ENCODE data around the gene ARHGAP15. TPM values are rescaled to one million over a fixed set of nuclear protein-coding genes. Genes with fewer than 3 reads are reported as not detected.

ARHGAP15 gene
- total RNA-seq, 1 donor from 2014 or later: not detected

GRCh38 chr2:143436951-143437350, 307.7 kb downstream of the ARHGAP15 start:
- no peak overlapping the region for H2AFZ ChIP-seq (ENCODE audit: low read depth, low read length)
- no peaks in the 10 kb centered on the region for H3K36me3 Mint-ChIP-seq (ENCODE audit: low read depth, unreplicated experiment)
- no peaks in the 10 kb centered on the region for H3K9me3 Mint-ChIP-seq (ENCODE audit: unreplicated experiment)
- TF ChIP-seq CTCF (IDR thresholded peaks at IDR 0.05; ENCODE audit: insufficient read depth, low read depth, low read length): no peak
- TF ChIP-seq EZH2 (IDR thresholded peaks at IDR 0.05; ENCODE audit: insufficient read depth, low read length): no peak
- no peaks in the 10 kb centered on the region for H3K4me1 ChIP-seq (ENCODE audit: insufficient read depth, low read length)
- H3K4me3 ChIP-seq (ENCODE audit: insufficient read depth, low read depth, low read length): no peak overlapping the region
- no peaks in the 10 kb centered on the region for H4K20me1 ChIP-seq (ENCODE audit: insufficient read depth, low read length)
- no peaks in the 10 kb centered on the region for H3K9me3 ChIP-seq (ENCODE audit: insufficient read depth, low read depth, low read length)
- H3K27ac Mint-ChIP-seq (ENCODE audit: unreplicated experiment): no peak overlapping the region
- DNase-seq (ENCODE audit: low read depth) (no peak), FAIRE-seq (no peak)
- no peaks in the 10 kb centered on the region for H3K27me3 Mint-ChIP-seq (ENCODE audit: low read depth, unreplicated experiment)
- H3K27me3 ChIP-seq (ENCODE audit: insufficient read depth, low read length): no peaks in the 10 kb centered on the region
- no peak overlapping the region for H3K27ac ChIP-seq (ENCODE audit: low read depth, low read length)
- H3K9ac ChIP-seq (ENCODE audit: low read length): no peak overlapping the region
- H3K4me3 Mint-ChIP-seq (ENCODE audit: unreplicated experiment): no peak overlapping the region
- H3K79me2 ChIP-seq (ENCODE audit: insufficient read depth, low read length): no peaks in the 10 kb centered on the region
- H3K36me3 ChIP-seq (ENCODE audit: insufficient read depth, low read length): no peaks in the 10 kb centered on the region
- no peak overlapping the region for H3K4me2 ChIP-seq (ENCODE audit: low read length)
- no peaks in the 10 kb centered on the region for H3K4me1 Mint-ChIP-seq (ENCODE audit: low read depth, unreplicated experiment)

GRCh38 chr2:143440411-143441012, 311.3 kb downstream of the ARHGAP15 start:
- no peaks in the 10 kb centered on the region for H4K20me1 ChIP-seq (ENCODE audit: insufficient read depth, low read length)
- H3K27me3 Mint-ChIP-seq (ENCODE audit: low read depth, unreplicated experiment): no peaks in the 10 kb centered on the region
- H3K27ac Mint-ChIP-seq (ENCODE audit: unreplicated experiment): no peak overlapping the region
- H3K9me3 Mint-ChIP-seq (ENCODE audit: unreplicated experiment): no peaks in the 10 kb centered on the region
- H3K27ac ChIP-seq (ENCODE audit: low read depth, low read length): no peak overlapping the region
- FAIRE-seq: no peak
- no peaks in the 10 kb centered on the region for H3K4me1 ChIP-seq (ENCODE audit: insufficient read depth, low read length)
- no peak overlapping the region for H3K4me3 Mint-ChIP-seq (ENCODE audit: unreplicated experiment)
- no peak overlapping the region for H3K9ac ChIP-seq (ENCODE audit: low read length)
- H3K79me2 ChIP-seq (ENCODE audit: insufficient read depth, low read length): no peaks in the 10 kb centered on the region
- DNase-seq (ENCODE audit: low read depth): no peak
- TF ChIP-seq CTCF (IDR thresholded peaks at IDR 0.05; ENCODE audit: insufficient read depth, low read depth, low read length): no peak
- TF ChIP-seq EZH2 (IDR thresholded peaks at IDR 0.05; ENCODE audit: insufficient read depth, low read length): no peak
- no peaks in the 10 kb centered on the region for H3K9me3 ChIP-seq (ENCODE audit: insufficient read depth, low read depth, low read length)
- no peak overlapping the region for H3K4me2 ChIP-seq (ENCODE audit: low read length)
- no peaks in the 10 kb centered on the region for H3K27me3 ChIP-seq (ENCODE audit: insufficient read depth, low read length)
- H3K36me3 Mint-ChIP-seq (ENCODE audit: low read depth, unreplicated experiment): no peaks in the 10 kb centered on the region
- H3K4me1 Mint-ChIP-seq (ENCODE audit: low read depth, unreplicated experiment): no peaks in the 10 kb centered on the region
- H2AFZ ChIP-seq (ENCODE audit: low read depth, low read length): no peak overlapping the region
- no peaks in the 10 kb centered on the region for H3K36me3 ChIP-seq (ENCODE audit: insufficient read depth, low read length)
- no peak overlapping the region for H3K4me3 ChIP-seq (ENCODE audit: insufficient read depth, low read depth, low read length)

- Mint-ChIP-seq H3K4me3 (ENCODE audit: unreplicated experiment) (no peak overlapping the region), H3K27ac (ENCODE audit: unreplicated experiment) (no peak overlapping the region), H3K9me3 (ENCODE audit: unreplicated experiment) (no peaks in the 10 kb centered on the region), H3K4me1 (ENCODE audit: low read depth, unreplicated experiment) (no peaks in the 10 kb centered on the region), H3K27me3 (ENCODE audit: low read depth, unreplicated experiment) (no peaks in the 10 kb centered on the region), H3K36me3 (ENCODE audit: low read depth, unreplicated experiment) (no peaks in the 10 kb centered on the region)
- Histone ChIP-seq H3K36me3 (ENCODE audit: insufficient read depth, low read length) (no peaks in the 10 kb centered on the region), H3K27me3 (ENCODE audit: insufficient read depth, low read length) (no peaks in the 10 kb centered on the region), H2AFZ (ENCODE audit: low read depth, low read length) (no peak overlapping the region), H4K20me1 (ENCODE audit: insufficient read depth, low read length) (no peaks in the 10 kb centered on the region), H3K4me2 (ENCODE audit: low read length) (no peak overlapping the region), H3K9ac (ENCODE audit: low read length) (no peak overlapping the region), H3K79me2 (ENCODE audit: insufficient read depth, low read length) (no peaks in the 10 kb centered on the region), H3K9me3 (ENCODE audit: insufficient read depth, low read depth, low read length) (no peaks in the 10 kb centered on the region), H3K4me1 (ENCODE audit: insufficient read depth, low read length) (no peaks in the 10 kb centered on the region), H3K27ac (ENCODE audit: low read depth, low read length) (no peak overlapping the region), H3K4me3 (ENCODE audit: insufficient read depth, low read depth, low read length) (no peak overlapping the region)
- DNase-seq (ENCODE audit: low read depth): no peak
- no peak for FAIRE-seq
- TF ChIP-seq CTCF (IDR thresholded peaks at IDR 0.05; ENCODE audit: insufficient read depth, low read depth, low read length): no peak
- TF ChIP-seq EZH2 (IDR thresholded peaks at IDR 0.05; ENCODE audit: insufficient read depth, low read length): no peak
These were observed 313.0 kb downstream of the ARHGAP15 start for GRCh38 chr2:143442193-143442592.
